HepG2 (cell line): ENCODE results near the gene USP20. TPM values are rescaled to one million over a fixed set of nuclear protein-coding genes. Genes with fewer than 3 reads are reported as not detected.

ENCODE experiments used
- ARNT2 ChIP-seq: sonication (generic); formaldehyde crosslinking; IDR thresholded peaks from 2 replicates; pipeline ENCODE4 v1.8.0; 2022; ENCODE audit warnings: mild to moderate bottlenecking, low read depth, missing genetic modification reagents, moderate library complexity
- CTCF ChIP-seq: sonication (generic); formaldehyde crosslinking; IDR thresholded peaks from 2 replicates; pipeline ENCODE4 v1.5.0; 2020; ENCODE audit warnings: mild to moderate bottlenecking, missing genetic modification reagents, moderate library complexity
- ELF1 ChIP-seq: sonication (generic); formaldehyde crosslinking; IDR thresholded peaks from 2 replicates; pipeline ENCODE4 v1.4.0; 2020; ENCODE audit warnings: missing genetic modification reagents
- GZF1 ChIP-seq: sonication (generic); formaldehyde crosslinking; IDR thresholded peaks from 2 replicates; pipeline ENCODE4 v1.5.1; 2020; ENCODE audit warnings: mild to moderate bottlenecking, missing genetic modification reagents
- KMT2A ChIP-seq: sonication (generic); formaldehyde crosslinking; IDR thresholded peaks from 2 replicates; pipeline ENCODE4 v1.4.0; 2020; ENCODE audit warnings: missing genetic modification reagents
- PRPF4 ChIP-seq: fragments of 200-400 bp; formaldehyde crosslinking; IDR thresholded peaks from 2 replicates; pipeline ENCODE4 v1.6.1; 2016; ENCODE audit warnings: low read length, low read depth; ENCODE audit not compliant: poor library complexity, severe bottlenecking
- SSRP1 ChIP-seq: IDR thresholded peaks from 2 replicates; pipeline ENCODE4 v1.6.1; 2016; ENCODE audit warnings: control low read depth
- THAP11 ChIP-seq: IDR thresholded peaks from 2 replicates; pipeline ENCODE4 v1.6.1; 2016; ENCODE audit warnings: missing biosample characterization, missing genetic modification reagents
- ZMAT3 ChIP-seq: sonication (generic); formaldehyde crosslinking; conservative IDR thresholded peaks from 2 replicates; pipeline ENCODE4 v1.7.0; 2021; ENCODE audit warnings: missing genetic modification reagents
- ZNF101 ChIP-seq: sonication (generic); formaldehyde crosslinking; IDR thresholded peaks from 2 replicates; pipeline ENCODE4 v1.4.0; 2020; ENCODE audit warnings: mild to moderate bottlenecking, low read depth, missing genetic modification reagents, borderline replicate concordance
- ZNF224 ChIP-seq: sonication (generic); formaldehyde crosslinking; IDR thresholded peaks from 2 replicates; pipeline ENCODE4 v1.5.0; 2020; ENCODE audit warnings: mild to moderate bottlenecking, missing genetic modification reagents
- ZNF292 ChIP-seq: sonication (generic); formaldehyde crosslinking; IDR thresholded peaks from 2 replicates; pipeline ENCODE4 v1.8.1; 2022; ENCODE audit warnings: mild to moderate bottlenecking, low read depth, missing genetic modification reagents, borderline replicate concordance
- ZNF331 ChIP-seq: sonication (generic); formaldehyde crosslinking; IDR thresholded peaks from 2 replicates; pipeline ENCODE4 v1.4.0; 2020; ENCODE audit warnings: missing genetic modification reagents
- ZNF530 ChIP-seq: sonication (generic); formaldehyde crosslinking; IDR thresholded peaks from 2 replicates; pipeline ENCODE4 v1.5.0; 2020; ENCODE audit warnings: low read depth, mild to moderate bottlenecking, missing genetic modification reagents
- ZNF670 ChIP-seq: sonication (generic); formaldehyde crosslinking; IDR thresholded peaks from 2 replicates; pipeline ENCODE4 v1.8.0; 2022; ENCODE audit warnings: mild to moderate bottlenecking, missing genetic modification reagents, borderline replicate concordance
- ZNF704 ChIP-seq: sonication (generic); formaldehyde crosslinking; IDR thresholded peaks from 2 replicates; pipeline ENCODE4 v1.8.1; 2023; ENCODE audit warnings: mild to moderate bottlenecking, inconsistent platforms, moderate library complexity, missing genetic modification reagents, borderline replicate concordance
- polyA plus RNA-seq, 8 experiments: library from polyadenylated mRNA; depleted of rRNA in 3 of 8; stranded (reverse) in 7 of 8; unstranded in 1 of 8; fragments of >200 nt; fragmentation: Illumina TruSeq in 4 of 8; extraction: Trizol in 4 of 8; gene quantifications; 2 replicates each; pipeline versions ENCODE4 v1.2.1 to v1.2.3, GENCODE V29; 2011 to 2016; ENCODE audit warnings: low read depth in 4 of 8, missing spikeins in 1 of 8, mixed read lengths in 1 of 8; ENCODE audit not compliant: insufficient read depth in 1 of 8
- total RNA-seq, 5 experiments: library from RNA; depleted of rRNA; stranded (reverse); fragments of >200 nt; fragmentation: Illumina TruSeq; extraction: Trizol; gene quantifications; 2 replicates each; pipeline ENCODE4 v1.2.3, GENCODE V29; 2016; ENCODE audit warnings: low read depth in 1 of 5
- TF ChIP-seq, protein P1 (sequence below): sonication (generic); formaldehyde crosslinking; IDR thresholded peaks from 2 replicates; pipeline ENCODE4 v1.5.0; 2020; ENCODE audit warnings: mild to moderate bottlenecking, missing genetic modification reagents
- TF ChIP-seq, protein P2 (sequence below): sonication (generic); formaldehyde crosslinking; IDR thresholded peaks from 2 replicates; pipeline ENCODE4 v1.4.0; 2020; ENCODE audit warnings: missing genetic modification reagents, borderline replicate concordance
- TF ChIP-seq, protein P3 (sequence below): sonication (generic); formaldehyde crosslinking; IDR thresholded peaks from 2 replicates; pipeline ENCODE4 v1.9.0; 2021; ENCODE audit warnings: missing genetic modification reagents, borderline replicate concordance

The USP20 gene
- total and polyA plus RNA-seq, 2 of the 13 experiments (the other 11 are each of a cell fraction or from before 2014, with no cell fraction given) = 4.4 to 5.9 TPM

DNA sequence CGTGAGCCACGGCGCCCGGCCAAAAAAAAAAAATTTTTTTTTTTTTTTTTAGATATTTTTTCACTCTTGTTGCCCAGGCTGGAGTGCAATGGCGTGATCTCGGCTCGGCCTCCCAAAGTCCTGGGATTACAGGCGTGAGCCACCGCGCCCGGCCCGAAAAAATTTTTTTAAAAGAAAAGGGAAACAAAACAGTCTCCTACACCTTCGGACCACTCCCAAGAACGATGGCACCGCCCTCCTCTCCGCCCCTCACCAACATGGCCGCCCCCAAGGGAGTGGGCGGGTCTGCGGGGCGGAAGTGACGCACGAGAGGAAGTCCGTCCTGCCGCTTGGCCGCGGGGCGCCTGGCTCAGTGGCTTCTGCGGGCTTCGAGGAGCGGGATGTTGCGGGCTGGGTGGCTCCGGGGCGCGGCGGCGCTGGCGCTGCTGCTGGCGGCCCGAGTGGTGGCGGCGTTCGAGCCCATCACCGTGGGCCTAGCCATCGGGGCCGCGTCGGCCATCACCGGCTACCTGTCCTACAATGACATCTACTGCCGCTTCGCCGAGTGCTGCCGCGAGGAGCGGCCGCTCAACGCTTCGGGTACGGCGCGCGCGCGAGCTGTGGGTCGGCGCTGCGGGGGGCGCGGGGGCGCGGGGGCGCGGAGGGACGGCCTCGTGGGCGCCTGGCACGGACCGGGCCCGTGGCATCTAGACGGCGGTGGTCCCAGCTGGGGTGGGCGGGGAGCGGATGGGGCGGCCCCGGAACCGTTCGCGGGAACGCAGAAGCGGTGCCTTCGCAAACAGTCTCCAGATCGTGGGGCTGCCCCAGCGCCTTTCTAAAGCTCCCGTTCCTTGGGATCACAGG lies 32.2 kb upstream of the USP20 start, which contains the start of gene TOR1B (continued):
- no peak for TF ChIP-seq PRPF4
- TF ChIP-seq ZNF224 = no peak
- TF ChIP-seq GZF1 (CRISPR knock-in tag) = no peak
- TF ChIP-seq ZNF670 (CRISPR knock-in tag) = 0 out of 2 replicates have a peak, but pooled peaks have one; percentile 75
- no peak; the same call in 1 of the 2 replicates for TF ChIP-seq ARNT2 (CRISPR knock-in tag)
- TF ChIP-seq ZNF292 (CRISPR knock-in tag) = no peak
- TF ChIP-seq THAP11 (CRISPR knock-in tag) = peak; percentile 88
- peak; percentile 84 for TF ChIP-seq ELF1 (CRISPR knock-in tag)
- TF ChIP-seq, protein P1, sequence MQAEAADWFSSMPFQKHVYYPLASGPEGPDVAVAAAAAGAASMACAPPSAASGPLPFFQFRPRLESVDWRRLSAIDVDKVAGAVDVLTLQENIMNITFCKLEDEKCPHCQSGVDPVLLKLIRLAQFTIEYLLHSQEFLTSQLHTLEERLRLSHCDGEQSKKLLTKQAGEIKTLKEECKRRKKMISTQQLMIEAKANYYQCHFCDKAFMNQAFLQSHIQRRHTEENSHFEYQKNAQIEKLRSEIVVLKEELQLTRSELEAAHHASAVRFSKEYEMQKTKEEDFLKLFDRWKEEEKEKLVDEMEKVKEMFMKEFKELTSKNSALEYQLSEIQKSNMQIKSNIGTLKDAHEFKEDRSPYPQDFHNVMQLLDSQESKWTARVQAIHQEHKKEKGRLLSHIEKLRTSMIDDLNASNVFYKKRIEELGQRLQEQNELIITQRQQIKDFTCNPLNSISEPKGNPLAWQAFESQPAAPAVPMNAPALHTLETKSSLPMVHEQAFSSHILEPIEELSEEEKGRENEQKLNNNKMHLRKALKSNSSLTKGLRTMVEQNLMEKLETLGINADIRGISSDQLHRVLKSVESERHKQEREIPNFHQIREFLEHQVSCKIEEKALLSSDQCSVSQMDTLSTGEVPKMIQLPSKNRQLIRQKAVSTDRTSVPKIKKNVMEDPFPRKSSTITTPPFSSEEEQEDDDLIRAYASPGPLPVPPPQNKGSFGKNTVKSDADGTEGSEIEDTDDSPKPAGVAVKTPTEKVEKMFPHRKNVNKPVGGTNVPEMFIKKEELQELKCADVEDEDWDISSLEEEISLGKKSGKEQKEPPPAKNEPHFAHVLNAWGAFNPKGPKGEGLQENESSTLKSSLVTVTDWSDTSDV (CRISPR knock-in tag) = no peak
- no peak for TF ChIP-seq ZNF101 (CRISPR knock-in tag)
- TF ChIP-seq ZNF331 (CRISPR knock-in tag) = peak; percentile 46; the same call in 1 of the 2 replicates
- TF ChIP-seq, protein P2, sequence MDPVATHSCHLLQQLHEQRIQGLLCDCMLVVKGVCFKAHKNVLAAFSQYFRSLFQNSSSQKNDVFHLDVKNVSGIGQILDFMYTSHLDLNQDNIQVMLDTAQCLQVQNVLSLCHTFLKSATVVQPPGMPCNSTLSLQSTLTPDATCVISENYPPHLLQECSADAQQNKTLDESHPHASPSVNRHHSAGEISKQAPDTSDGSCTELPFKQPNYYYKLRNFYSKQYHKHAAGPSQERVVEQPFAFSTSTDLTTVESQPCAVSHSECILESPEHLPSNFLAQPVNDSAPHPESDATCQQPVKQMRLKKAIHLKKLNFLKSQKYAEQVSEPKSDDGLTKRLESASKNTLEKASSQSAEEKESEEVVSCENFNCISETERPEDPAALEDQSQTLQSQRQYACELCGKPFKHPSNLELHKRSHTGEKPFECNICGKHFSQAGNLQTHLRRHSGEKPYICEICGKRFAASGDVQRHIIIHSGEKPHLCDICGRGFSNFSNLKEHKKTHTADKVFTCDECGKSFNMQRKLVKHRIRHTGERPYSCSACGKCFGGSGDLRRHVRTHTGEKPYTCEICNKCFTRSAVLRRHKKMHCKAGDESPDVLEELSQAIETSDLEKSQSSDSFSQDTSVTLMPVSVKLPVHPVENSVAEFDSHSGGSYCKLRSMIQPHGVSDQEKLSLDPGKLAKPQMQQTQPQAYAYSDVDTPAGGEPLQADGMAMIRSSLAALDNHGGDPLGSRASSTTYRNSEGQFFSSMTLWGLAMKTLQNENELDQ (CRISPR knock-in tag) = no peak
- TF ChIP-seq, protein P3, sequence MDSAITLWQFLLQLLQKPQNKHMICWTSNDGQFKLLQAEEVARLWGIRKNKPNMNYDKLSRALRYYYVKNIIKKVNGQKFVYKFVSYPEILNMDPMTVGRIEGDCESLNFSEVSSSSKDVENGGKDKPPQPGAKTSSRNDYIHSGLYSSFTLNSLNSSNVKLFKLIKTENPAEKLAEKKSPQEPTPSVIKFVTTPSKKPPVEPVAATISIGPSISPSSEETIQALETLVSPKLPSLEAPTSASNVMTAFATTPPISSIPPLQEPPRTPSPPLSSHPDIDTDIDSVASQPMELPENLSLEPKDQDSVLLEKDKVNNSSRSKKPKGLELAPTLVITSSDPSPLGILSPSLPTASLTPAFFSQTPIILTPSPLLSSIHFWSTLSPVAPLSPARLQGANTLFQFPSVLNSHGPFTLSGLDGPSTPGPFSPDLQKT (CRISPR knock-in tag) = no peak
- TF ChIP-seq ZNF530 (CRISPR knock-in tag) = no peak
- TF ChIP-seq KMT2A (CRISPR knock-in tag) = peak; percentile 81; the same call in 1 of the 2 replicates
- TF ChIP-seq ZNF704 = 0 out of 2 replicates have a peak, but pooled peaks have one; percentile 43
- TF ChIP-seq CTCF (CRISPR knock-in tag) = peak; percentile 19; the same call in 1 of the 2 replicates
- no peak for TF ChIP-seq SSRP1 (CRISPR knock-in tag)
- no peak for TF ChIP-seq ZMAT3
